ENCODE data around the gene SLC9A2. TPM values are rescaled to one million over a fixed set of nuclear protein-coding genes. Genes with fewer than 3 reads are reported as not detected.

The SLC9A2 gene
- total RNA-seq (2014; rRNA removed; shearing (Covaris generic)): 0.05 TPM in 1 of 2 replicates, not detected in the other

- no peak for DNase-seq (ENCODE audit: low read depth)
These were observed at the start of gene SLC9A2 for GRCh38 chr2:102619414-102620319. TSS of gene SLC9A2 (plus strand) at chr2:102619553. CDS start at chr2:102619849, 296 bp downstream.

GRCh38 chr2:102575888-102576287 is 43.5 kb upstream of the SLC9A2 start:
- DNase-seq (ENCODE audit: low read depth): no peak

- no peak for DNase-seq (ENCODE audit: low read depth)
These were observed 41.0 kb upstream of the SLC9A2 start for GRCh38 chr2:102578376-102578775.

- no peak for DNase-seq (ENCODE audit: low read depth)
These were observed 37.4 kb upstream of the SLC9A2 start for GRCh38 chr2:102581911-102582310.

- DNase-seq (ENCODE audit: low read depth): no peak
These were observed 36.5 kb upstream of the SLC9A2 start for GRCh38 chr2:102582845-102583244.

- DNase-seq (ENCODE audit: low read depth): no peak
These were observed 33.4 kb upstream of the SLC9A2 start for GRCh38 chr2:102585847-102586404.

GRCh38 chr2:102588213-102588939 is 31.0 kb upstream of the SLC9A2 start:
- DNase-seq (ENCODE audit: low read depth): no peak

- DNase-seq (ENCODE audit: low read depth): no peak
These were observed 29.9 kb upstream of the SLC9A2 start for GRCh38 chr2:102589444-102589843.

GRCh38 chr2:102591491-102592045 is 27.8 kb upstream of the SLC9A2 start:
- no peak for DNase-seq (ENCODE audit: low read depth)

GRCh38 chr2:102592601-102593000 is 26.8 kb upstream of the SLC9A2 start:
- no peak for DNase-seq (ENCODE audit: low read depth)

- DNase-seq (ENCODE audit: low read depth): no peak
These were observed 25.8 kb upstream of the SLC9A2 start for GRCh38 chr2:102593516-102593915.

GRCh38 chr2:102594445-102595016 is 24.8 kb upstream of the SLC9A2 start:
- no peak for DNase-seq (ENCODE audit: low read depth)

GRCh38 chr2:102597788-102598187 is 21.6 kb upstream of the SLC9A2 start:
- no peak for DNase-seq (ENCODE audit: low read depth)

GRCh38 chr2:102599486-102599885 is 19.9 kb upstream of the SLC9A2 start:
- no peak for DNase-seq (ENCODE audit: low read depth)

GRCh38 chr2:102601730-102602129 is 17.6 kb upstream of the SLC9A2 start:
- no peak for DNase-seq (ENCODE audit: low read depth)

- DNase-seq (ENCODE audit: low read depth): no peak
These were observed 15.4 kb upstream of the SLC9A2 start for GRCh38 chr2:102603904-102604303.

GRCh38 chr2:102604769-102605168 is 14.6 kb upstream of the SLC9A2 start:
- no peak for DNase-seq (ENCODE audit: low read depth)

- DNase-seq (ENCODE audit: low read depth): no peak
These were observed 13.0 kb upstream of the SLC9A2 start for GRCh38 chr2:102606353-102606752.

GRCh38 chr2:102615620-102616436 is 3.5 kb upstream of the SLC9A2 start:
- DNase-seq (ENCODE audit: low read depth): peak; percentile 37

GRCh38 chr2:102618452-102619413 is 620 bp upstream of the SLC9A2 start:
- DNase-seq (ENCODE audit: low read depth): peak; percentile 7

Measured in M059J (cell line).